Transverse colon (tissue), 4 donors: ENCODE results near the gene KRTAP6-1.

ENCODE experiments used
- CTCF ChIP-seq, 5 experiments: fragments of 200-600 bp in 3 of 5; fragments of 450-650 bp in 2 of 5; sonication (generic) in 3 of 5; IDR thresholded peaks; 1 replicate in 2 of 5; 2 replicates in 3 of 5; pipeline ENCODE4 v1.5.1; 2016 to 2017; ENCODE audit warnings: antibody characterized with exemption in 5 of 5, inconsistent platforms in 3 of 5, mild to moderate bottlenecking in 2 of 5, moderate library complexity in 1 of 5
- EP300 ChIP-seq: sonication (generic); formaldehyde crosslinking; IDR thresholded peaks from one replicate; pipeline ENCODE4 v1.6.1; 2017; ENCODE audit warnings: antibody characterized with exemption, low read depth
- POLR2A ChIP-seq: fragments of 450-650 bp; IDR thresholded peaks from one replicate; pipeline ENCODE4 v1.6.1; 2016; ENCODE audit warnings: antibody characterized with exemption, mild to moderate bottlenecking, moderate library complexity
- POLR2AphosphoS5 ChIP-seq, 3 donors: sonication (generic); formaldehyde crosslinking; IDR thresholded peaks; one replicate each; pipeline ENCODE4 v1.6.1; 2016; ENCODE audit warnings: antibody characterized with exemption in 3 of 3

GRCh38 chr21:30579346-30579745 lies 34.4 kb downstream of the KRTAP6-1 start:
- TF ChIP-seq POLR2AphosphoS5 (IDR thresholded peaks at IDR 0.05) (no peak), CTCF (IDR thresholded peaks at IDR 0.05) (no peak), POLR2A (no peak), EP300 (no peak)
